Uterus (tissue), 4 donors: ENCODE measurements around the gene RNF141. TPM values are rescaled to one million over a fixed set of nuclear protein-coding genes. Genes with fewer than 3 reads are reported as not detected.

ENCODE experiments used
- DNase-seq, 2 donors: peaks; one replicate each; pipeline ENCODE4 v3.0.0-alpha.2; 2019 to 2020
- H3K27ac ChIP-seq, 2 donors: fragments of 200-600 bp; sonication (generic); 1 replicate in 1 of 2; 2 replicates in 1 of 2; pipeline ENCODE4 v1.5.1; 2016 to 2018
- H3K27me3 ChIP-seq, 2 donors: fragments of 200-600 bp; sonication (generic); one replicate each; pipeline ENCODE4 v1.5.1; 2018 to 2019; ENCODE audit warnings: control low read depth in 1 of 2
- H3K36me3 ChIP-seq, 2 donors: fragments of 200-600 bp; sonication (generic); one replicate each; pipeline ENCODE4 v1.5.1; 2019; ENCODE audit warnings: control low read depth in 1 of 2
- H3K4me1 ChIP-seq, 2 donors: fragments of 200-600 bp; sonication (generic); one replicate each; pipeline ENCODE4 v1.5.1; 2018 to 2019; ENCODE audit warnings: control low read depth in 1 of 2
- H3K4me3 ChIP-seq, 2 donors: fragments of 200-600 bp; sonication (generic); 1 replicate in 1 of 2; 2 replicates in 1 of 2; pipeline ENCODE4 v1.5.1; 2018 to 2019; ENCODE audit warnings: mild to moderate bottlenecking in 1 of 2
- H3K9me3 ChIP-seq, 2 donors: fragments of 200-600 bp; sonication (generic); one replicate each; pipeline ENCODE4 v1.5.1; 2019; ENCODE audit warnings: control low read depth in 1 of 2
- CTCF ChIP-seq, 4 experiments: fragments of 200-600 bp in 2 of 4; fragments of 450-650 bp in 2 of 4; sonication (generic) in 2 of 4; IDR thresholded peaks; one replicate each; pipeline ENCODE4 v1.5.1; 2016 to 2019; ENCODE audit warnings: antibody characterized with exemption in 4 of 4, mild to moderate bottlenecking in 2 of 4, moderate library complexity in 1 of 4
- POLR2A ChIP-seq, 2 donors: fragments of 450-650 bp; IDR thresholded peaks; one replicate each; pipeline ENCODE4 v1.6.1; 2016; ENCODE audit warnings: antibody characterized with exemption in 2 of 2, mild to moderate bottlenecking in 1 of 2, moderate library complexity in 1 of 2
- intact Hi-C: fragments of 100-400 bp; cut with DNase I; formaldehyde crosslinking; loops from one replicate; pipeline ENCODE4 v1.15.1; 2023; ENCODE audit warnings: low total_unique reads
- total RNA-seq, 4 donors: library from RNA; depleted of rRNA in 3 of 4; stranded (reverse); fragments of >200 nt in 3 of 4; gene quantifications; one replicate each; pipeline versions ENCODE4 v1.1.0 to v1.2.4, GENCODE V29; 2014 to 2023
- donor health status: DM: yes; HTN: yes; CAD: no.

Gene RNF141, protein sequence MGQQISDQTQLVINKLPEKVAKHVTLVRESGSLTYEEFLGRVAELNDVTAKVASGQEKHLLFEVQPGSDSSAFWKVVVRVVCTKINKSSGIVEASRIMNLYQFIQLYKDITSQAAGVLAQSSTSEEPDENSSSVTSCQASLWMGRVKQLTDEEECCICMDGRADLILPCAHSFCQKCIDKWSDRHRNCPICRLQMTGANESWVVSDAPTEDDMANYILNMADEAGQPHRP
- total RNA-seq = 10 to 100 TPM; 19.7 to 49.7 (median 25.2) TPM

DNA sequence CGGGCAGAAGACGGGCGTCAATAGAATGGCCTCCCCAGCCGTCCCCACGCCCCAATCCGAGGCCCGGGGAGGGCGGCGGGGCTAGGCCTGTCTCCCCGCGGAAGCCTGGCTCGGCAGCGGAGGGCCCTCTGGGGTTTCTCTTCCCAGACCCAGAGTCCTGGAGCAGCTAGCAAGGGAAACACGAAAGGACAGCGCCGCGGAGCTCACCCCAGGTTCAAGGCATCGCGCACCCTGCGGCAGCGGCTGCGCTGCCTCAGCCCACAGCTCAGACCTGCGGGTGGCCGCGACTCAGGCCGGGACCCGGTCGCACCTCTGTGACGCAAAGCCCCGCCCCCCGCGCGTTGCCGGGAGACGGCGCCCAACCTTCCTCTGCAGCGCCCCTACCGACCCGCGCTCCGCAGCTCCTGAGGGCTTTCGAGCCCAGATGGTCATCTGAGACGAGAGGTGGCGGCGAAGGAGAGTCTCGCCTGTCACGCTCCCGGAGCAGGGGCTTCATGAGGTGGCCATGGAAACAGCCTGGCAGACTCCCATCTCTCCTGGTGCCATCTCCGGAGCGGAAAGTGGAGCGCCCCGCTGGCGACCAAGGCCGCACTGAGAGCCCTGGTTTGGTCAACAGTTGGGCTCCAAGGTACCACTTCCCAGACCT lies at the start of gene RNF141:
Gene RNF141 (minus strand): TSS at position 273 of the 646 bp plus-strand sequence. CDS start 7,029 bp downstream, outside the sequence.
- TF ChIP-seq POLR2A (IDR thresholded peaks at IDR 0.05) (peak; percentile 88 to 95), CTCF (IDR thresholded peaks at IDR 0.05) (peak; percentile 86 to 95 (median 92))
- H3K36me3 ChIP-seq = no peaks in the 10 kb centered on the region
- peak within 1 kb of the TSS; percentile 89 to 91 for H3K27ac ChIP-seq
- intact Hi-C loops = no loop called here
- no peaks in the 10 kb centered on the region for H3K9me3 ChIP-seq
- H3K27me3 ChIP-seq = no peaks in the 10 kb centered on the region
- peak within 1 kb of the TSS; percentile 87 to 92 for H3K4me3 ChIP-seq
- no peaks in the 10 kb centered on the region for H3K4me1 ChIP-seq
- DNase-seq = peak; percentile 93 to 95

DNA sequence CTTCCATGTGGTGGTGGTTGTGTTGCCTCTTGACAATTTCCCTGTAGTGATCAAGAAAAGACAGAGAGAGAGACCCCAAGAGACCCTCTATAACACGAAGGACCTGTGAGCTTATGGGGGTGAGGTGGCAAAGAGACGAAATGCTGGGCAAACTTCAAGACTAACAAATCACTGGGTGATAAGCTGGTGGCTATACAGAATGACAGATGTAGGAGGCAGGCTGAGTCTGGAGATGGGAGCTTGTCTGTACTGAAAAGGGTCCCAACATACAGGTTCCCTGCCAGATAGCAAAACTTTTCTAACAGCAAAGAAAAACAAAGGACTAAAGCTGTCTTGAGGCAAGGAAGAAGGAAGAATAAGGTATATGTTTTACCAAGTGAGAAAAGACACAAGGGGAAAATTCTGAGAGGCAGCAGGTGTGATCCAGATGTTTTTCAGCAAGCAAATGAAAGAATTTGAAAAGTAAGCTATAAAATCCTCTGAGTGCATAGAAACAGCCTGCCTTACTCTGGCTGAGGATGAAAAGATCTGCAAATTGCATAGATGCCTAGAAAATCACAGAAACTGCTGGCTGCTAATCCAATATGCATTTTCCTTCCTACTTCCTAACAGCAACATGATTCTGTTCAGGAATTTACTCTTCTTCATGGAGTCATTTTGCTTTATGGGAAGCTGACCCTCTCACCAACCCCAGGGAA lies 49.4 kb upstream of the RNF141 start:
- H3K4me3 ChIP-seq = no peak overlapping the region
- DNase-seq = no peak
- H3K9me3 ChIP-seq = no peaks in the 10 kb centered on the region
- H3K36me3 ChIP-seq = no peaks in the 10 kb centered on the region
- no peaks in the 10 kb centered on the region for H3K27me3 ChIP-seq
- intact Hi-C loops = no loop called here
- H3K27ac ChIP-seq = no peak overlapping the region
- peaks cover 0 to 12% of the 10 kb centered on the region in 2 donors for H3K4me1 ChIP-seq
- TF ChIP-seq POLR2A (IDR thresholded peaks at IDR 0.05) (no peak), CTCF (IDR thresholded peaks at IDR 0.05) (no peak)

DNA sequence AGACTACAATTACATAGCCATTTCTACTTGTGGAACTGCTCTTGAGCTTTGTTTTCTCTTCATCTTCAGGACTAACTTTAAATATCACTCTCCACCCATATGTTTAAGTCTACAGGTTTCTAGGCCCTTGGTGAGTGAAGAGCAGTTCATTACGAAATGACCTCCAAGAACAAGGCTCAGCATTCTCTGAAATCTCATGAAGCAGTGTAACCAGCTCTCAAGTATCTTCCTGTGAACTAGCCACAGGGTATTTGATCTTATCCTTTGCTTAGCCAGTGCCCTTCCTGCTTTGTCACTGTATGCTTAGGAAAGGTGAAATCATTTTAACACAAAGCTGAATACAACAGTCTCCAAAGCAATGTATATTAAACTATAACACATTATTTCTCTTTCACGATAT lies 47.9 kb upstream of the RNF141 start:
- Histone ChIP-seq H3K4me3 (no peak overlapping the region), H3K27ac (no peak overlapping the region), H3K4me1 (peaks cover 9 to 12% of the 10 kb centered on the region in 2 donors), H3K36me3 (no peaks in the 10 kb centered on the region), H3K9me3 (no peaks in the 10 kb centered on the region), H3K27me3 (no peaks in the 10 kb centered on the region)
- TF ChIP-seq POLR2A (IDR thresholded peaks at IDR 0.05) (no peak), CTCF (IDR thresholded peaks at IDR 0.05) (no peak)
- intact Hi-C loops = no loop called here
- no peak for DNase-seq

- intact Hi-C loops = no loop called here
- peaks cover 9 to 12% of the 10 kb centered on the region in 2 donors for H3K4me1 ChIP-seq
- no peak overlapping the region for H3K4me3 ChIP-seq
- peak overlapping the region; percentile 49 to 78 for H3K27ac ChIP-seq
- no peaks in the 10 kb centered on the region for H3K9me3 ChIP-seq
- H3K36me3 ChIP-seq = no peaks in the 10 kb centered on the region
- no peaks in the 10 kb centered on the region for H3K27me3 ChIP-seq
- DNase-seq = no peak
- TF ChIP-seq POLR2A (IDR thresholded peaks at IDR 0.05) = no peak
- TF ChIP-seq CTCF (IDR thresholded peaks at IDR 0.05) = no peak
Measured at GRCh38 chr11:10587995-10588394, 47.0 kb upstream of the RNF141 start.

- intact Hi-C loops = no loop called here
- peaks cover 9 to 12% of the 10 kb centered on the region in 2 donors for H3K4me1 ChIP-seq
- H3K4me3 ChIP-seq = no peak overlapping the region
- no peaks in the 10 kb centered on the region for H3K27me3 ChIP-seq
- TF ChIP-seq POLR2A (IDR thresholded peaks at IDR 0.05) = no peak
- TF ChIP-seq CTCF (IDR thresholded peaks at IDR 0.05) = no peak
- H3K9me3 ChIP-seq = no peaks in the 10 kb centered on the region
- H3K36me3 ChIP-seq = no peaks in the 10 kb centered on the region
- no peak for DNase-seq
- peak overlapping the region; percentile 49 to 78 for H3K27ac ChIP-seq
Measured at GRCh38 chr11:10587388-10587787, 46.4 kb upstream of the RNF141 start.
